ENCODE results near the gene VPS16. TPM values are rescaled to one million over a fixed set of nuclear protein-coding genes. Genes with fewer than 3 reads are reported as not detected.

Gene VPS16
- total and polyA plus RNA-seq, 7 donors: 19.4 to 37.6 (median 21.6) TPM

GRCh38 chr20:2795451-2795850 is 45.1 kb upstream of the VPS16 start:
- intact Hi-C loops (cut with DNase I): no loop called here
- WGBS, 2 donors: 69 to 87% methylated on average over 24 of the region's 24 CpGs
- Histone ChIP-seq H3K27me3 (peaks cover 11 to 51% (median 30%) of the 10 kb centered on the region in 3 donors), H3K36me3 (no peaks in the 10 kb centered on the region), H3K4me3 (no peak overlapping the region), H3K9me3 (no peaks in the 10 kb centered on the region), H3K4me1 (peaks cover 0 to 13% (median 8%) of the 10 kb centered on the region in 4 donors), H3K27ac (no peak overlapping the region)
- no peak for DNase-seq
- no peak for TF ChIP-seq CTCF (IDR thresholded peaks at IDR 0.05)
- no peak for TF ChIP-seq POLR2A (IDR thresholded peaks at IDR 0.05)

- peaks cover 18 to 58% (median 36%) of the 10 kb centered on the region in 3 donors for H3K27me3 ChIP-seq
- intact Hi-C loops (cut with DNase I): no loop called here
- 91 to 94% methylated on average over 20 of the region's 20 CpGs for WGBS, 2 donors
- H3K9me3 ChIP-seq: no peaks in the 10 kb centered on the region
- peaks cover 0 to 18% (median 12%) of the 10 kb centered on the region in 4 donors for H3K4me1 ChIP-seq
- TF ChIP-seq CTCF (IDR thresholded peaks at IDR 0.05) (no peak), EP300 (IDR thresholded peaks at IDR 0.05) (no peak), POLR2A (IDR thresholded peaks at IDR 0.05) (no peak), POLR2AphosphoS5 (IDR thresholded peaks at IDR 0.05) (no peak)
- no peak overlapping the region for H3K27ac ChIP-seq
- H3K4me3 ChIP-seq: no peak overlapping the region
- DNase-seq: no peak
- H3K36me3 ChIP-seq: no peaks in the 10 kb centered on the region
These were observed 44.4 kb upstream of the VPS16 start for GRCh38 chr20:2796011-2796660.

- H3K27me3 ChIP-seq: peaks cover 22 to 67% (median 43%) of the 10 kb centered on the region in 3 donors
- DNase-seq: no peak
- no peak for TF ChIP-seq POLR2A (IDR thresholded peaks at IDR 0.05)
- no peak for TF ChIP-seq EP300 (IDR thresholded peaks at IDR 0.05)
- no peak for TF ChIP-seq POLR2AphosphoS5 (IDR thresholded peaks at IDR 0.05)
- no peak for TF ChIP-seq CTCF (IDR thresholded peaks at IDR 0.05)
- no peaks in the 10 kb centered on the region for H3K9me3 ChIP-seq
- H3K27ac ChIP-seq: no peak overlapping the region
- H3K36me3 ChIP-seq: no peaks in the 10 kb centered on the region
- peaks cover 0 to 18% (median 12%) of the 10 kb centered on the region in 4 donors for H3K4me1 ChIP-seq
- intact Hi-C loops (cut with DNase I): no loop called here
- H3K4me3 ChIP-seq: no peak overlapping the region
- WGBS, 2 donors: 76 to 82% methylated on average over 16 of the region's 16 CpGs
These were observed 43.2 kb upstream of the VPS16 start for GRCh38 chr20:2797136-2797983.

- no peak overlapping the region for H3K4me3 ChIP-seq
- intact Hi-C loops (cut with DNase I): no loop called here
- 84 to 90% methylated on average over 19 of the region's 19 CpGs for WGBS, 2 donors
These were observed 42.3 kb upstream of the VPS16 start for GRCh38 chr20:2798095-2798805.

More at GRCh38 chr20:2798095-2798805, 42.3 kb upstream of the VPS16 start:
- Histone ChIP-seq H3K4me1 (peaks cover 0 to 18% (median 12%) of the 10 kb centered on the region in 4 donors), H3K27me3 (peaks cover 22 to 76% (median 45%) of the 10 kb centered on the region in 3 donors), H3K9me3 (no peaks in the 10 kb centered on the region), H3K36me3 (no peaks in the 10 kb centered on the region), H3K27ac (no peak overlapping the region)
- TF ChIP-seq EP300 (IDR thresholded peaks at IDR 0.05): no peak
- no peak for TF ChIP-seq POLR2A (IDR thresholded peaks at IDR 0.05)
- no peak for TF ChIP-seq POLR2AphosphoS5 (IDR thresholded peaks at IDR 0.05)
- no peak for TF ChIP-seq CTCF (IDR thresholded peaks at IDR 0.05)
- no peak for DNase-seq

Measured in sigmoid colon (tissue), 7 donors.